GM19328 (cell line): Measurements from ENCODE around the gene CFAP221.

Source experiments
- ATAC-seq: cut with Tn5 transposase; IDR thresholded peaks from one replicate; pipeline ENCODE4 v1.9.1; 2021; ENCODE audit warnings: mild to moderate bottlenecking, moderate library complexity; ENCODE audit not compliant: unreplicated experiment

The CFAP221 gene

DNA sequence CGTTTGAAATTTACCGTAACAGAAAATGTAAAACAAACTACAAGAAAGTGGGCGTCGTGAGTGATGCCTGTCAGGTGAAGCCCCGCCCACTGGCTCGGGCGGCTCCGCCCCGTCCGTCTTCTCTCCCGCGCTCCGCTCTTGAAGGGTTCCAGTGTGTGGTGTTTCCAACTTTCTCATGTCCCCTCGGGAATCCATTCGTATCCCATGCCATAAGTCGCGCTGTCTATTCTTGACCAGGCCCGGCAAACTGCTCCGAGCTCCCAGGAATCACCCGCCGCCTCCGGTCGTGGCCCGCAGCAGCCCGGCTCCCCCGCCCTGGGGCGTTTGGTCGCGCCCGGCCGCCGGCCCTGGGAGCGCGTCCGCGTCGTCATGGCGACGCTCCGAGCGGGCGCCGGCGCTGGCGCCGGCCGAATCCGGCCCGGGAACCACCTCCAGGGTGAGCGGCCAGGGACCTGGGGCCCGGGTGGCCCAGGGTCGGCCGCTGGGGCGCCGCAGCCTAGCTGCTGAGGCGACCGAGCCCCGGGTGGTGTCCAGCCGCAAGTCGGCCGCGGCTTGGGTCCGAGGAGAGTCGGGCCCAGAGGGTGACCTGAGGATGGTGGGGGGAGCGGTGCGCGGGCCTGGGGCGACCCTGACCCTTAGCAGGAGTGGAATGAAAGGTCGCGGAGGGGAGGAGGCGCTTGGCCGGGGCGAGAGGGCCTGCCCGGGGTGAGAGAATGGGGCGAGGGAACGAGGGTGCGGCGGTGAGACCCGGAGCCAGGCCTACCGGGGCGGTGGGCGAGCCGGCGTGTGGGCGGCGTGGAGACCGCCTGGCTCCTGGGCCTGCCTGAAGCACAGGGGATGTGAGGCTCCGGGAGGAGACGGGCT lies at the start of gene CFAP221:
TSS of gene CFAP221 (plus strand) at position 375 of the 864 bp plus-strand sequence. CDS start 1,683 bp downstream, outside the sequence.
- ATAC-seq = peak; percentile 70

GRCh38 chr2:119495948-119496347 lies 48.3 kb upstream of the CFAP221 start:
- ATAC-seq = no peak

- no peak for ATAC-seq
Observed at GRCh38 chr2:119496682-119497081, 47.6 kb upstream of the CFAP221 start.

- no peak for ATAC-seq
Observed at GRCh38 chr2:119508756-119509155, 35.5 kb upstream of the CFAP221 start.

GRCh38 chr2:119511989-119512388 lies 32.3 kb upstream of the CFAP221 start:
- ATAC-seq = no peak

GRCh38 chr2:119512946-119513345 lies 31.3 kb upstream of the CFAP221 start:
- ATAC-seq = no peak

DNA sequence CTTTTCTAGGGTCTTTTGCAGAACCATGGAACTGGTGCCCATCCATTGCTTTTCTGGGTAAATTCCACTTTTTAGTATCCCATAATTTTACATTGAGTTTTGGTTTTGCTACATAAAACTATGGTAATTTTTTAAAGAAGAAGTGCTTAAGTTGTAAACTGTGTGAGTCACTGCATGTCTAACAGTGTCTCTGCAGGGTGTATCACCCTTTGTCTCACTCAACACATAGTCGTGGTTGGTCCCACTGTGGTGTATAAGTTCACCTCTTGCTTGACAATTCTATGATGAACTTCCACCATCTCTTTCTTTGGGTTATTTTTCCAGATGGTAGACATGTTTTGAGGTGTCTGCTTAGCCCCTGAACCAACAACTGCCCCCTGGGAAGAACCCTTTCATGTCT lies 30.4 kb upstream of the CFAP221 start:
- no peak for ATAC-seq

- ATAC-seq = no peak
Observed at GRCh38 chr2:119516121-119516520, 28.1 kb upstream of the CFAP221 start.

DNA sequence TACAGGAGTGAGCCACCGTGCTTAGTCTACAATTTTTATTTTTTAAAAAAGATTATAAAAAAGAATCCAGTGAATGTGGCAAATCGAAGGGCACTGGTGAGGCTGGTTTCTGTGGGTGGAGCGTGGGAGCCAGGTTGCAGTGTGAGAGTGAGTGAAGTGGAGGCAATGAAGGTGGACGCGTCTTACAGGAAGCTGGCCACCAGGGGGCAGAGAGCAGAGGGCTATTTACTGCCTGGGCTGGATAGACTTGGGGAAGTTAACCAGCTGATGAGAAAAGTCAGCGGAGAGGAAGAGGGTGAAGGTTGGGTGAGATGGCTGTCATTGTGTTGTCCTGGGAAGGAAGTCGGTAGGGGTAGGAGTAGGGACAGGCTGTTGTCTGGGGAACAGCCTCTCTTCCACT lies 26.8 kb upstream of the CFAP221 start:
- no peak for ATAC-seq

DNA sequence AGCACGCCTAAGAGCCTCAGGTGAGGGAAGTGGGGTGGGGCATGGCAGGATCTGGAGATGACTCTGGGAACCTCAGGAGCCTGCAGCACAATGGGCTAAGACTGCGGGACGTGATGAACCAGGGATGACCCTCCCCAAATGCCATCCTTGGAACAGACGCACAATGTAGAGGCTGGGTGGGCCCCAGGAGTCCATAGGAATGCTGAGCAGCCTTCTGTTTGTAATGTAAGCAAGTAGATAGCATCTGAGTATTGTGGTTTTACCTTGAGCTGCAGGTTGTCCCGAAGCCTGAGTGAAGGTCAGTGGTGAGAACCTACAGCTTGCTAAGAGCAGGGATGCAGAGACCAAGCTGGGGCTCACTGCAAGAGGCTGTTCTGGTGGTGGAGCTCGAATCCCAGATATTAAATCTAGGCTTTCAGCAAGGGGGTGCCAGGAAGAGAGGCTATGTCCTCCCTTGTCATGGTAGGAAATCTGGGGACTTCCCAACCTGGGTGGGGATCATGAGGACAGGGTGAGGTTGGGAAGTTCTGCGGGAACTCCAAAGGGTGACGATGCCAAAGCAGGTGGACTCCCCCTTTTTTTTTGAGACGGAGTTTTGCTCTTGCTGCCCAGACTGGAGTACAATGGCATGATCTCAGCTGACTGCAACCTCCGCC lies 25.7 kb upstream of the CFAP221 start:
- no peak for ATAC-seq

DNA sequence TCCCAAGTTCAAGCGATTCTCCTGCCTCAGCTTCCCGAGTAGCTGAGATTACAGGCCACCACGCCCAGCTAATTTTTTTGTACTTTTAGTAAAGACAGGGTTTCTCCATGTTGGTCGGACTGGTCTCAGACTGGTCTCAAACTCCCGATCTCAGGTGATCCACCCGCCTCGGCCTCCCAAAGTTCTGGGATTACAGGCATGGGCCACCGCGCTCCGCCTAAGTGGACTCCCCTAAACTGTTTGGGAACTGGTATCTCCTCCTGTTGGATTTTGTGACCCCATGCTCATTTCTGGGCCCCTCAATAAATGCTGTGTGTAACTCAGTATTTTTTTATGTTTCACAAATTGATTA lies 25.2 kb upstream of the CFAP221 start:
- ATAC-seq = no peak

GRCh38 chr2:119520696-119521432 lies 23.4 kb upstream of the CFAP221 start:
- ATAC-seq = no peak

- no peak for ATAC-seq
Observed at GRCh38 chr2:119521433-119522050, 22.7 kb upstream of the CFAP221 start.

- no peak for ATAC-seq
Observed at GRCh38 chr2:119522671-119523070, 21.6 kb upstream of the CFAP221 start.

- no peak for ATAC-seq
Observed at GRCh38 chr2:119523383-119523951, 20.8 kb upstream of the CFAP221 start.

GRCh38 chr2:119523952-119524694 lies 20.1 kb upstream of the CFAP221 start, which contains the start of gene SCTR:
TSS of gene SCTR (minus strand) at chr2:119524483. CDS start at chr2:119524226, 257 bp downstream.
- ATAC-seq = no peak

- ATAC-seq = no peak
Observed at GRCh38 chr2:119525614-119526013, 18.6 kb upstream of the CFAP221 start.

- ATAC-seq = no peak
Observed at GRCh38 chr2:119527999-119528398, 16.2 kb upstream of the CFAP221 start.

DNA sequence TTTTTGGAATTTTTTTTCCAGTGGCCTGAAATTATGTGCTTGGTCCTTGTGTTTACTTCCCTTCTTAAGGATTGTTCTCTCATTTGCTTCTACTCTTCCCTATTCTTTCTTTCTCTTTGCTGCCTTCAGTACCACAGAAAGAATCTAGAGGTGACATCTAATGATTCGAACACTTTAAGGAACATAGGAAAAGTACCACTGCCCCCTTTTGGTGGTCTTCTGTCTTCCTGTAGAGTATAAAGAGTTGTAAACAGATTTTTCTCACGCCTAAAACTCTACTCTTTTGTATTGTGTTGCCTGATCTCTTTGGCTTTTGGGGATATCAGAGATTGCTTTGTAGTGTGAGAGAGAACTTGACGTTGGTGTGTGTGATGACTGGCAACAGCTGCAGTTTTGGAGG lies 13.0 kb upstream of the CFAP221 start:
- ATAC-seq = no peak

- no peak for ATAC-seq
Observed at GRCh38 chr2:119533560-119533959, 10.7 kb upstream of the CFAP221 start.
